Kidney glomerular epithelial cell (primary cell): ENCODE measurements around the gene LTN1.
"Not testable (repeated sequence)": the region's sequence is repeated elsewhere in the genome, so short reads cannot be mapped to it uniquely, and the experiment has no call there.

ENCODE experiments used
- DNase-seq: peaks from one replicate; lab custom pipeline; 2025; lab: John Stamatoyannopoulos, UW

The LTN1 gene

GRCh38 chr21:28992526-28993292, at the start of gene LTN1:
Gene LTN1, minus strand, starts transcription at chr21:28992877. Its CDS starts 72 bp downstream, at chr21:28992805.
- peak; percentile 96 for DNase-seq

DNA sequence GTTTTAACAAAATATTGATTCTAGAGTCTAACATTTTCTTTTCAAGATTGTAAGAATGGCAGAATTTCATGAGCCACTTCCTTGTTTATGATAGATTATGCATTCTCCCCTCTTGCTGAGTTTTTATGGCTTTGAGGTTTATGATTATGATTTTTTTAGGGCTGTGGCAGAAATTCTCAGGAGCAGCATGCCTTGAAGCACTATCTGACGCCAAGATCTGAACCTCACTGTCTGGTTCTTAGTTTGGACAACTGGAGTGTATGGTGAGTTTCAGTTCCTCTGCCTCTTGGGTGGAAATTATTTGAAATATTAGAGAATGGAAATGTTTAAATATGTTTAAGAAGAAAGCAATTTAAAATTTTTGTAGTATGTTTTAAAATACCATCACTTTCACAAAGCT, 42.0 kb upstream of the LTN1 start:
- no peak for DNase-seq

- no peak for DNase-seq
These were observed 41.2 kb upstream of the LTN1 start for GRCh38 chr21:29033871-29034270.

- no peak for DNase-seq
These were observed 40.6 kb upstream of the LTN1 start for GRCh38 chr21:29033301-29033700.

DNA sequence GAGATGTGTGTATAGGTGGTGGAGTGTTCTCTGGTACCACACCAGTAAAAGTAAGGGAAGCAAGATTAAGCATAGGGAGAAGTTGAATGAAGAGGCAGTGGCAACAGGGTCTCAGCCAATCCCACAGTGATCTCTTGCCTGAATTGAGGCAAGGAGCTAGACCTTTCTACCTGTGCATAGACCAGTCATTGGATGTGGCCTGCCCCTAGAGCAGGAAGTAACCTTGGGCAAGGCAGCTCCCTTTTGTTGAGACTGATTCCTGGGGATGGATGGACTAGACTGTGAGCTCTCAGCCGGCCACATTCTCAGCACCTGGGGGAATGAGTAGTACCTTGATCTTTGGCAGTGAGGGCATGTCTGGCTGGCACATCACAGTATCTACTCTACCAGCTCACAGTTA, 38.2 kb upstream of the LTN1 start:
- DNase-seq = no peak

- DNase-seq = no peak
These were observed 36.8 kb upstream of the LTN1 start for GRCh38 chr21:29029524-29029923.

GRCh38 chr21:29025328-29025713, 32.6 kb upstream of the LTN1 start:
- no peak for DNase-seq

GRCh38 chr21:29024474-29025327, 32.0 kb upstream of the LTN1 start, which contains the start of gene USP16:
Gene USP16, plus strand, starts transcription at chr21:29024668. Its CDS starts 3,246 bp downstream, at chr21:29027914.
- DNase-seq = peak; percentile 98

DNA sequence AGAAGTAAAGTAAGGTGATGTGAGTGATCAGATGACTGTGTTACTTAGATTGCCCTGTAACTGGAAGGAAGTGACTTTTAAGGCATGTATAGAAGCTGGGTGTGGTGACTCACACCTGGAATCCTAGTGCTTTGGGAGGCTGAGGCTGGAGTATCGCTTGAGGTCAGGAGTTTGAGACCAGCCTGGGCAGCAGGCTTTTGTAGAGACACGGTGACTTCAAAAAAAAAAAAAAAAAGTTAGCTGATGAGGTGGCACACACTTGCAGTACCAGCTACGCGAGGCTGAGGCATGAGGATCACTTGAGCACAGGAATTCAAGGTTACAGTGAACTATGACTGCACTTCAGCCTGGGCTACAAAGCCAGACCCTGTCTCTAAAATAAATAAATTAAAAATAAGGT, 29.5 kb upstream of the LTN1 start:
- DNase-seq = no peak

GRCh38 chr21:29018540-29018939, 25.9 kb upstream of the LTN1 start:
- no peak for DNase-seq

GRCh38 chr21:29017639-29018237, 25.1 kb upstream of the LTN1 start:
- no peak for DNase-seq

DNA sequence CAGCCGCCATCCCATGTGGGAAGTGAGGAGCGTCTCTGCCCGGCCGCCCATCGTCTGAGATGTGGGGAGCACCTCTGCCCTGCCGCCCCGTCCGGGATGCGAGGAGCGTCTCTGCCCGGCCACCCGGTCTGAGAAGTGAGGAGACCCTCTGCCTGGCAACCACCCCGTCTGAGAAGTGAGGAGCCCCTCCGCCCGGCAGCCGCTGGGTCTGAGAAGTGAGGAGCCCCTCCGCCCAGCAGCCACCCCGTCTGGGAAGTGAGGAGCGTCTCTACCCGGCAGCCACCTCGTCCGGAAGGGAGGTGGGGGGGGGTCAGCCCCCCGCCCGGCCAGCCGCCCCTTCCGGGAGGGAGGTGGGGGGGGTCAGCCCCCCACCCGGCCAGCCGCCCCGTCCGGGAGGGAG, 18.6 kb upstream of the LTN1 start:
- not testable (repeated sequence) for DNase-seq

- DNase-seq = no peak
These were observed 15.7 kb upstream of the LTN1 start for GRCh38 chr21:29008367-29008766.

DNA sequence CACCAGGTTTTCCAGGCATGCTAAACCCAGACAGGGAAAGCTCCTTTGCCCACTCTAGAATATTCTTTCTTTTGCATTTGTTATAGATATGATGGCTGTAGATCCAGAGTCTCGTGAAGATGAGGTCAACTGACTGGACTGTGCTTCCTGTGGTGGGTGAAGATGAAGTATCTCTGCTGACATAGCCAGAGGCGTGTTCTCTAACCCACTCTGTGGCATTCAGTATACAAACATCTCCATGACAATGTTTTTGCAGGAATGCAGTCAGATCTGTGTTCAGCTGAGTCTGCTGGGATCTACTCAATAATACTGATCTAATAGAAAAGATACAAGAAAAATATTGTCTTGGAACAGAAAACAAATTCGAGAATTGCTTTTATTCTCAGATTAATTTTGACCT, 15.1 kb upstream of the LTN1 start:
- DNase-seq = no peak

- DNase-seq = no peak
These were observed 14.5 kb upstream of the LTN1 start for GRCh38 chr21:29007135-29007534.

- no peak for DNase-seq
These were observed 13.0 kb upstream of the LTN1 start for GRCh38 chr21:29005696-29006095.

- DNase-seq = peak; percentile 73
These were observed 9.9 kb upstream of the LTN1 start for GRCh38 chr21:29002442-29003144.

DNA sequence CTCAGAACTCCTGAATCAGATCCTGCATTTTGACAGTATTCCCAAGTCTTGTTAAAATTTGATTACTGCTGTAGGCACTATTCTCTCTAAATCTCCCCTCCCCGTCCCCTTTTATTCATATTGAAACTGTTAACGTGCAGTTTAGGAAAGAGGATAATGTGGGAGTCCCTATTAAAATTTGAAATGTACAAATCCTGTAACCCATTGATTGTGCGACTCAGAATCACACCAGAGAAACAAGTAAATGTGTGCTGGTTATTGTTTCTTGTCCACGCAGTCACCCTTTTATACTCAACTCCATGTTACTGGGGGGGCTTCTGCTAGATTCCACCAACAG, 584 bp upstream of the LTN1 start:
- DNase-seq = no peak

DNA sequence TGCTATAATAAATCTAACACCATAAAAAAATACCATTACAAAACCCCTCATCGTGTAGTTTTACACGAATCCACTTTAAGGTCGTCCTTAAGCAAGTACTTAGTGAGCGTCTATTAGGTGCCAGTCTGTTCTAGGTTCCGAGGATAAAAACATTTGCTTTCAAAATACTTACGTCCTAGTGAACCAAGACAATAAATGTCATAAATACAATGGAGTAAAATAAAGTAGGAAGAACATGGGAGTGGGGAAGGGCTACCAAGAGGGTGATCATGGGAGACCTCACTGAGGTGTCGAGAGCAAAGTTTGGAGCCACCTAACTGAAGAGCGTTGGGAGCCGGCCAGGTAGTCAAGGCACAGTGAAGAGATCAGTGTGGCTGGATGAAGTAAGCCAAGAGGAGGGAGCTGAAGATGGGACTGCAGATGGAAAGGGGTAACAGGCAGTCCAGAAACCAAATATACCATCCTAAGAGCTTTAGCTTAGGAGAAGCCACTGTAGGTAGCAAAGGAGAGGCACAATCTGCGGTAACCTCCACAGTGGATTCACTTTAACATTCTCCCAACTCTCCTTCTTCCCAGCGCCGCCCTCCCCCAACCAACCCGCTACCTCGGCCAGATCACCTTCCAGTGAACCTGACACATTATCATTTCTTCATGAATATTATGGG, 684 bp downstream of the LTN1 start:
- DNase-seq = no peak

GRCh38 chr21:28988146-28988545, 4.5 kb downstream of the LTN1 start:
- DNase-seq = peak; percentile 14

DNA sequence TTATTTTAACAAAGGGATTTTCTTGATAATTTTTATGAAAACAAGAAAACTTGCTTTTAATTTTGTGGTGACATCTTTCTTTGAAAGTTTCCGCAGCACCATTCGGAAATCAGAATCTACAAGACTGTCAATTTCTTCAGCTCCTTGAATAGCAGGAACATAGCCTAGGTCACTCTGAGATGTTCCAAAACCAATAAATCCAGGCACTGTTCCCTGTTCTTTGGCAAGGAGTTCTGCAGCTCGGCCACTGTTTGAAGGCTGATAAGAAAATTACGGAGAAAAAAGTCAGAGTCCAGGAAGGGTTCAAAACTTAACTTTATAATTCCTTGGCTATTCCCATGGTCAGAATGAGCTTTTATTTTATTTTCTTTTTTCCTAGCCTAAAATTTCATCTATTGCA, 6.0 kb downstream of the LTN1 start:
- no peak for DNase-seq

- no peak for DNase-seq
These were observed 10.0 kb downstream of the LTN1 start for GRCh38 chr21:28982637-28983036.
